HG03135 (cell line): ENCODE results near the gene NPTX2.

ENCODE experiments used
- ATAC-seq: cut with Tn5 transposase; IDR thresholded peaks from one replicate; pipeline ENCODE4 v1.9.1; 2021; ENCODE audit warnings: mild to moderate bottlenecking, moderate library complexity; ENCODE audit not compliant: unreplicated experiment

NPTX2 gene

DNA sequence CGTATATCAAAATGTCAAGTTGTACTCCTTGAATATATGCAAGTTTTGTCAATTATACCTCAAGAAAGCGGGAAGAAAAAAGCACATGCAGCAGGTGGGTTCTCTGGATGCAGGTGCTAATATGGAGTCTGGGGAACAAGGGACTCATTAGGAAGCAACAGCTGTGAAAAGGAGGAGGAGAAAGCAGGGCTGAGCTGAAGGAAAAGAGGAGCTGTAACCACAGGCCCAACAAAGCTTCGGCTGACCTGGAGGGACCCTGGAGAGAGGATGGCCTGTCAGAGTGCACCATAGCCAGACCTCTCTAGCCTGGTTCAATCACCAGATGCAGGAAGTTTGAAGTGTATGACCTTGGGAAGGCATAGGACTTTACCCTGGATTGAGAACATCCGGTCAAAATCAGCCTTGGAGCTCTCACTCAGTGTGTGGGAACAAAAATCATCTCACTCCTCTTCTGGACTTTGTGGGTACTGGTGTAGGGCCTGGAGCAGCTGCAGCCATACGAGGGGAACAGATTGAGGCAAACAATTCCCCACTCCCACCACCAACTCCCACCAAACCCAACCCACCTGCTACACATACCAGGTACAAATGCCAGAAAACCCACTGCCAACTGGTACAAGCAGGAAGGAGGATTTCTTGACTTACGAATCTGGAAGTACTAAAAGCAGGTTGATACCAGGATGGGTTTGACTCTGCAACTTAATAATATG, 36.7 kb downstream of the NPTX2 start:
- no peak for ATAC-seq

DNA sequence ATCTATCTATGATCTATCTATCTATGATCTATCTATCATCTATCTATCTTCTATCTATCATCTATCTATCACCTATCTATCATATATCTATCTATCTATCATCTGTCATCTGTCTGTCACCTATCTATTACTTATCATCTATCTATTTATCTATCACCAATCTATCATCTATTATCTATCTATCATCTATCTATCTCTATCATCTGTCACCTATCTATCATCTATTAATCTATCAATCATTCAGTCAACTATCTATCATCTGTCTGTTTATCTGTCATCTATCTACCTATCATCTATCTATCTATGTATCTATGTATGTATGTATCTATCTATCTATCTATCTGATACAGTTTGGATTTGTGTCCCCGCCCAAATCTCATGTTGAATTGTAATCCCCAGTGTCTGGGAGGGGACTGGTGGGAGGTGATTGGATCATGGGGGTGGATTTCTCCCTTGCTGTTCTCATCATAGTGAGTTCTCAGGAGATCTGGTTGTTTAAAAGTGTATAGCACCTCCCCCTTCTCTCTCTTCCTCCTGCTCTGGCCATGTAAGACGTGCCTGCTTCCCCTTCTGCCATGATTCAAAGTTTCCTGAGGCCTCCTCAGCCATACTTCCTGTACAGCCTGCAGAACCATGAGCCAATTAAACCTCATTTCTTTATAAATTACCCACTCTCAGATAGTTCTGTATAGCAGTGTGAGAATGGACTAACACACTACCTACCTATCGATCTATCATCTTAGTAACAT, 37.6 kb downstream of the NPTX2 start:
- no peak for ATAC-seq

DNA sequence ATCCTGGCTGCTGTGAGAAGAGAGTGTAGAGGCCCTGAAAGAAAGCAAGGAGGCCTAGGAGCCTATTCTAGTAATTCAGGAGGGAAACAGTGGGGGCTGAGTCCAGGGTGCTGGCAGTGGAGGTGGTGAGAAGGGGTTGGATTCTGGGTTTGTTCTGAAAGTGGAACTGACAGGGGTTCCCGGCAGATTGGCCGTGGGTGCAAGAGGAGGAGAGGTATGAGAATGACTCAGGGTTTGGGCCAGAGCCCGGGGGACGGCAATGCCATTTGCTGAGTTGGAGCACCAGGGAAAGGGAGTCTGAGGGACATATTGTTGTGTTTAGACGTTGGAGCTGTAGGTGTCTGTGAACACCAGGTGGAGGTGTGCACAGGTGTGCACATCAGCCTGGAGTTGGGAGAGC, 38.5 kb downstream of the NPTX2 start:
- ATAC-seq, result no peak

DNA sequence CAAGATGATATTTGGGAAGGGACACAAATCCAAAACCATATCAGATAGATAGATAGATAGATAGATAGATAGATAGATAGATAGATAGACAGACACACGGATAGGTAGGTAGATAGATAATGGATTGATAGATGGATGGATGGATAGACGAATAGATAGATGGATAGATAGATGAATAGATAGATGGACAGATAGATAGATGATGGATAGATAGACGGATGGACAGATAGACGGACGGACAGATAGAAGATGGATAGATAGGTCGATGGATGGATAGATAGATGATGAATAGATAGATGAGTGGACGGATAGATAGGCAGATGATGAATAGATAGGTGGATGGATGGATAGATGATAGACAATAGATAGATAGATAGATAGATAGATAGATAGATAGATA, 39.8 kb downstream of the NPTX2 start:
- no peak for ATAC-seq

DNA sequence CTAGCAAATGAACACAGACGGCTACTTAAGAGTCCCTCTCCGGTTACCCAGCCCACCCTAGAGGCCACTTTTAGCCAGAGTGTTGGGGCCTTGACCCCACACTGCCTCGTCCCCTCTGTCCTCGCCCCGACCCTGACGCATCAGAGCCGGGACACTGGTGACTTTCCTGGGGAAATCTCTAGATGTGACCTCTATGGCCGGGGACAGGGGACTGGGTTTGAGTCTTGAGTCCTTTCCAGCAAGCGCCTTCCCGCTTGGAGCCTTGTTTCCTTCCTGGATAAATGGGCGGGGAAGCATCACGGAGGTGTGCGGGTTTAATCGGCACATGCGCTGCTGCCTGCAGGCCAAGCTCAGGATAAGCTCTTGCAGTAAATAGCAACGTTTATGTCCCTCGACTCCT, 40.7 kb downstream of the NPTX2 start:
- no peak for ATAC-seq

DNA sequence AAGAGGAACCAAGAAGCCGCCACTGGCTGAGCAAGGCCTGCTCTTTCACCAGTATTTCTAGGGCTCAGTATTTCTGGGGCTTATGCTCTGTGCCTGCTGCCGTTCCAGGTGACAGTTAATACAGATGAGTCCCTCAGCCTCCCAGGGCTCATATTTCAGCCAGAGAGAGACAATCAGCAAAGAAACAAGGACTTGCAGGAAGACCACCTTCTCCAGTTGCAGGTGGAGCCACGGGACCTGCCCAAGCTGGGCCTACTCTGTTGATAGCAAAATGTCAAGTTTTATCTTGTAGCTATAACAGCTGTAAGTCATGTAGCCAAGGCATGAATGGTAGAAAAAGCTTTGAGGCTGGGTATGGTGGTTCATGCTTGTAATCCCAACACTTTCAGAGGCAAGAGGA, 42.7 kb downstream of the NPTX2 start:
- ATAC-seq, result no peak

DNA sequence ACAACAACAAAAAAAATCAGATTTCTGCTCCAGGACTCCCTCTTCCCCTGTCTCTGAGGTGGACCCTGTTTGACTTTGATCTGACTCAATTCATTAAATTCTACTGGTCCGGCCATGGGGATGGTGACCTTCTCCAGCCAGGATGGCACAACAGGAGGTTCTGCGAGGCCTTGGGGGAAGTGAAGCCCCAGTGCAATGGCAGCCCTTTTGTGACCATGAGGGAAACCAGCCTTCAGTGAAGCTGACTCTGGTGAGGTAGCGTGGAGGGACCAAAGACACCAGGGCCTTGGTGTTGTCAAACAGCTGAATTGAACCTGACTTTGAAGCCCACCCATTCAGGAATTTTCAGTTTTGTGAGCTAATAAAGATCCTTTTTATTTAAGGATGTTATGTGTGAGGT, 44.5 kb downstream of the NPTX2 start:
- ATAC-seq, result no peak

DNA sequence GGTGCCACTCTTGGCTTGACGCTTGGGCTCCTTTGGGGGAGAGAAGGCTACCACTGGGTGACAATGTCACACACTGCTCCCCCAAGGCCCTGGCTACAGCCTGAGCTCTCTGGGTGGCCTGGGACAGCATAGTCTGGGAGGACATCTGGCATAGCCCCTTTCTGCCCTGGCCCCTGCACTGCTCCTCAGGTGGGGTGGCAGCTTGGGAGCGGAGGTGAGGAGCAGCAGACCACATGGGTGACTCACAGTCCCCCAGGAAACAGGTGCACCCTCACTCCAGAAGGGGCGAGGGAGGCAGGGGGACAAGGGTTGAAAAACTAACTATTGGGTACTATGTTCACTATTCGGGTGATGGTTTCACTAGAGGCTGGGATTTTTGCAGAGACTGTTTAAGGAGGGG, 45.2 kb downstream of the NPTX2 start:
- ATAC-seq, result no peak

DNA sequence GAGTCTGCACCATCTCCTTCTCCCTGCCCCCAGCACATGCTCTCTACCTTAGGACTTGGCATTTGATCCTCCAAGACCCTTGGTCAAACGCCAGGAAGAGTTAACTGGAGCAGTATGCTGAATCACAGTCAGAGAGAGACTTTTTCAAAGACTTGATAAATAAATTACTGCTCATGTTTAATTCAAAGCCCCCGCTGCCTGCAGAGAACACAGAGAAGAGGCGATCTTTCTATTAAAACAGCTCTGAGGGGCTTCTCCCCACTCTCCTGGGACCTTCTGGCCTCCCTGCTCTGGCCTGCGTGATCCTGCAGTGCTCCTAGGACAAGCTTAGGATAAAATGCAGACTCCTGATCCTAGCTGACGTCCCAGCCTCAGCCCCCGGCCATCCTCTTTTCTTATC, 47.8 kb downstream of the NPTX2 start:
- no peak for ATAC-seq

DNA sequence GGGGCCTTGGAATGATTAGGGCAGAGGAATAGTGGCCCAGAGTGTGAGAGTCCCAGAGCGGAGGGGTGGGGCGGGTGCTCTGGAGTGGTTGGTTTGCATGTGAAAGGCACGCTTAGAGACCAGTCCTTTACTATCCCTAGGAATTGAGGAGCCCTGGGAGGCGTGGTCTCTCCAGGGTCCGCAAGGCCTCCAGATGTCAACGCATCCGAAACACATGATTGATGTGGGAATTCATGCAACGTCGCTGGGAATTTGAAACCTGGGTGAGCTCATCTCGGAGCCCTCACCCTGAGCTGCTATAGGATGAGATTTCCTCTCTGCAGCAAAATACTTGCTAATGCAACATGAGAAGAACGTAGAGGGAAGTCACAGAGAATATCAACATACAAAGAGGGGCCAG, 51.2 kb downstream of the NPTX2 start:
- ATAC-seq, result no peak

DNA sequence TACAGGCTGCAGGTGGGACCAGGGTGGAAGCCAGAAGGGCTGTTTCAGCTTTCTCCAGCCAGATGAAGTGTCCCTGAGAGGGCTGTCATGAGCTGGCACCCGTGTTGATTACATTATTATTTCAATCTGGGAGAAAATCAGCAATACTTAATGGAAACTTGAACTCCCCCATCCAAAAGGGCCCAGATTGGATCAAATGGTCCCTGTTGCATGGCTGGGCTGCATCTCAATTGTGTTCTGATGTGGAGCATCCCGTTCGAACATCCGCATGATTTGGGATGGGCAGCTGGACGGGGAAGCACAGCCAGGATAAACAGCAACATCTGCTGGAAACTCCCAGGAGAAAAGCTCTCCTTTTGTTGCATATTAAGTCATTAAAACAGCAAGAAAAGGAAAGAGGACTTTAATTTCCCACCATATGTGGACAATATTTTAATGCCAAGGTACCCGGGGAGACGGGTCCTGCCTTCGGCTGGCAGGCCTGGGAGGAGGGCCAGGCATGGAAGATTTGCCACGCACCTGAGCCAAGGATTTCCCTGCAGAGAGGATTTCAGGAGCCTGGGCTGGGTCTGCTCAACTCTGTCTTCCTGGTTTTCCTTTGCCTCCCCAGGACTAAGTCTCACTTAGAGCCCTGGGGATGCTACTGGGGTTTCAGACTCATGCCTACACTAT, 52.4 kb downstream of the NPTX2 start:
- ATAC-seq, result no peak

DNA sequence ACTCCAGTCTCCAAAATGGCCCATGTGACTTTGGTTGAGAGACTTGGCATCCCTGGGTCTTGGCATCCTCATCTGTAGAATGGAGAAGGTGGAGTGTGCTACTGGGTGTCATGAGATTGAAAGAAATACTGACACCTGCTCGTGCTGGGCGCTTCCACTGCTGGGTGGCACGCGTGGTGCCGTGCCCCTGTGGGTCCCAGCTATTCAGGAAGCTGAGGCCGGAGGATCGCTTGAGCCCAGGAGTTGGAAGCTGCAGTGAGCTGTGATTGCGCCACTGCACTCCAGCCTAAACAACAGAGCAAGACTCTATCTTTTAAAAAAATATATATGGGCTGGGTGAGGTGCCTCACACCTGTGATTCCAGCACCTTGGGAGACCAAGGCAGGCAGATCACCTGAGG, 53.1 kb downstream of the NPTX2 start:
- no peak for ATAC-seq

DNA sequence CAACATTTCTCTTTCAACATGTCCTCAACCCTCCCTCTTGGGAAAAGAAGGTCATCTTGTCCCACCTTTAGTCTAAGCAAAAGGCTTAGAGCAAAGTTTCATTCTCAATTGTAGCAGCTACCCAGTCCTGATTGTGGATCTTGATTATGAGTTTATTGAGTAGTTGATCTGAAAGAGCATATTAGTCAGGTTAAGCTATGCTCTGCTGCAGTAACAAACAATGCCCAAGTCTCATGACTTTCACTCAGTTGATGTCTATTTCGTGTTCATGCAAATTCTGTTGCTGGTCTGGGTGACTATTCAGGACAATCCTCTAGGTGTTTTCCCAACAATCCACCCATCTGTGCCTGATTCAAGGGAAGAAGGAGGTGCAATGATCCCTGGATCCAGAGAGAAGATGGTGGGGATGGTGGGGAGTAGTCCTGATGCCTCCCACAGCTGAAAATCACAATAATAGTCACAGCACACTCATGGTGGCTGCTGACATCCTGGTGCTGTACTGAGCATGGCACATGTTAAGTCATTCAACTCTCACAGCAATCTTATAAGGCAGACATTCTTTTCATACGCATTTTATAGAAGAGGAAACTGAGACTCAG, 54.7 kb downstream of the NPTX2 start:
- ATAC-seq, result no peak

DNA sequence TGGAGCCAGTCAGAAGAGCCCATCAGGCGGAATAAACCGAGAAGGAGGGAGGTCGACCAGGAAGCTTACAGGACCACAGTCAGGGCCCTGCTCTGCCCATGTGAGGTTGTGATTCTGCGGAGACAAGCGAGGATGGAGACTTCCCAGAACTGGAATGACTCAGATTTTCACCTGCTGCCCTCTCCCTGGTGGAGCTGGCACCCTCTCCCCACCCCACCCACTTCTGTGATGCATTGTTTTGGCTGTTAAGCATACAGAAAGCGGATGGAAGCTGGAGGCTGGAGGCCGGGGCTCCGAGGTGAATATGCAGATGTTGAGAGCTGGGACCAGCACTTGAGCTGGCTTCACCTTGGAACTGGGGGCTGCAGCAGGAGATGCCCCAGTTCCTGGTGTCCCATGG, 57.4 kb downstream of the NPTX2 start:
- no peak for ATAC-seq

DNA sequence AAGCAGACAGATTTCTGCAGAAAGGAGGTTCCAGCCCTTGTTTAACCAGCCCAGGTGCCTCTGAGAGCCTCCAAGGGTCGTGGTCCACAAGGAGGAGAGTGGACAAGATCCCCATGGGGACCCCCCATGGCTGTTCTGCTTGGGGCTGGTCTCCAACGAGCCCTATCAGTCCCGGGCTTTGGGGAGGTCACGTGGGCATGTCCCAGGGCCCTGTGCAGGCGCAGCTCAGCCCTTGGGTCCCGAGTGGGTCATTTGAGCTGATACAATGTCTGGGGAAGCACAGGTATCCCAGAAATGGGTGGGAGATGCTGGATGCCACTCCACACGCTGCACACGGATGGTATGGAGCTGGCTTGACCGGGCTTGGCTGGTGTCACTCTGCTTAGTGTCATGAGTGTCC, 57.8 kb downstream of the NPTX2 start:
- ATAC-seq, result no peak

DNA sequence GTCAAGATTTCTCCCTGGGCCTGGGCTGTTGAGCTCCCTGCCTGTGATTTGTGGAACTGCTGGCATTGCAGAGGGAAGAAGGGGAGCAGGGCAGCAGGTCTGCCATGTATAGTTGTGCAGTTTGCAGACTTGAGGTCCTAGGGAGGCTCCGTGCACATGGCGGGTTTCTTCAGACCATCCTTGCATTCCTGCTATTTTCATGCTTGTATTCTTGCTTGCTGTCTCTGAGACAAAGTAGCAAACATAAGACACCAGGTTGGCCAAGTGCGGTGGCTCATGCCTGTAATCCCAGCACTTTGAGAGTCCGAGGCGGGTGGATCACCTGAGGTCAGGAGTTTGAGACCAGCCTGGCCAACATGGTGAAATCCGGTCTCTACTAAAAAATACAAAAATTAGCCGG, 61.1 kb downstream of the NPTX2 start:
- ATAC-seq, result no peak
